Neuronal stem cell (in vitro differentiated cells): Measurements from ENCODE around the gene ZNF714. TPM values are rescaled to one million over a fixed set of nuclear protein-coding genes. Genes with fewer than 3 reads are reported as not detected.

ENCODE experiments used
- DNase-seq: peaks from one replicate; pipeline ENCODE4 v3.0.0-alpha.2; 2013; ENCODE audit warnings: low spot score
- H2AFZ ChIP-seq: one replicate; pipeline ENCODE4 v1.6.1; 2013; ENCODE audit warnings: mild to moderate bottlenecking, low read length, inconsistent platforms
- H2AK5ac ChIP-seq: 2 replicates; pipeline ENCODE4 v1.6.1; 2013; ENCODE audit warnings: low read depth, mild to moderate bottlenecking, inconsistent platforms, low read length, moderate library complexity, mixed read lengths
- H2BK120ac ChIP-seq: 2 replicates; pipeline ENCODE4 v1.6.1; 2013; ENCODE audit warnings: low read depth, mild to moderate bottlenecking, inconsistent platforms, low read length, moderate library complexity, mixed read lengths
- H2BK12ac ChIP-seq: one replicate; pipeline ENCODE4 v1.6.1; 2013; ENCODE audit warnings: low read length, inconsistent platforms
- H2BK15ac ChIP-seq: 2 replicates; pipeline ENCODE4 v1.6.1; 2013; ENCODE audit warnings: mild to moderate bottlenecking, low read length, inconsistent platforms, mixed read lengths
- H2BK5ac ChIP-seq: one replicate; pipeline ENCODE4 v1.6.1; 2013; ENCODE audit warnings: inconsistent platforms, mild to moderate bottlenecking, low read length, moderate library complexity
- H3K14ac ChIP-seq: one replicate; pipeline ENCODE4 v1.6.1; 2013; ENCODE audit warnings: low read length, inconsistent platforms
- H3K18ac ChIP-seq: 2 replicates; pipeline ENCODE4 v1.6.1; 2013; ENCODE audit warnings: low read length, inconsistent platforms
- H3K23ac ChIP-seq: 2 replicates; pipeline ENCODE4 v1.6.1; 2013; ENCODE audit warnings: low read depth, mild to moderate bottlenecking, mixed read lengths, low read length, inconsistent platforms; ENCODE audit not compliant: poor library complexity
- H3K27ac ChIP-seq: replicated peaks from 3 replicates; pipeline ENCODE4 v1.5.1; 2013; ENCODE audit warnings: low read length, inconsistent platforms
- H3K27me3 ChIP-seq, 3 experiments: 2 replicates each; pipeline ENCODE4 v1.6.1; 2013; ENCODE audit warnings: low read length in 3 of 3, mild to moderate bottlenecking in 2 of 3, inconsistent platforms in 1 of 3, low read depth in 1 of 3, mixed read lengths in 1 of 3, moderate library complexity in 1 of 3; ENCODE audit not compliant: control insufficient read depth in 3 of 3, insufficient read depth in 3 of 3
- H3K36me3 ChIP-seq, 2 donors: replicated peaks in 1 of 2; 2 replicates each; pipeline ENCODE4 v1.6.1; 2013; ENCODE audit warnings: low read length in 2 of 2; ENCODE audit not compliant: control insufficient read depth in 2 of 2, insufficient read depth in 2 of 2
- H3K4ac ChIP-seq: 2 replicates; pipeline ENCODE4 v1.6.1; 2013; ENCODE audit warnings: inconsistent platforms, mild to moderate bottlenecking, low read length, moderate library complexity
- H3K4me1 ChIP-seq, 2 donors: 1 replicate in 1 of 2; 2 replicates in 1 of 2; pipeline ENCODE4 v1.6.1; 2013; ENCODE audit warnings: low read length in 2 of 2, low read depth in 1 of 2; ENCODE audit not compliant: control insufficient read depth in 2 of 2, insufficient read depth in 1 of 2
- H3K4me2 ChIP-seq: one replicate; pipeline ENCODE4 v1.6.1; 2013; ENCODE audit warnings: mild to moderate bottlenecking, low read length, inconsistent platforms; ENCODE audit not compliant: insufficient read depth, poor library complexity, severe bottlenecking
- H3K4me3 ChIP-seq, 2 donors: 2 replicates each; pipeline ENCODE4 v1.5.1; 2013; ENCODE audit warnings: low read length in 2 of 2, mild to moderate bottlenecking in 2 of 2, inconsistent platforms in 1 of 2, moderate library complexity in 1 of 2
- H3K79me1 ChIP-seq: one replicate; pipeline ENCODE4 v1.6.1; 2013; ENCODE audit warnings: low read depth, mild to moderate bottlenecking, inconsistent platforms, low read length, moderate library complexity
- H3K9ac ChIP-seq: one replicate; pipeline ENCODE4 v1.6.1; 2013; ENCODE audit warnings: mild to moderate bottlenecking, low read depth, low read length, inconsistent platforms; ENCODE audit not compliant: poor library complexity
- H3K9me3 ChIP-seq, 2 donors: replicated peaks in 1 of 2; 2 replicates each; pipeline versions ENCODE3 to v1.6.1; 2013; ENCODE audit warnings: low read length in 2 of 2, mild to moderate bottlenecking in 2 of 2, inconsistent platforms in 1 of 2, low read depth in 1 of 2, mixed read lengths in 1 of 2, moderate library complexity in 1 of 2; ENCODE audit not compliant: control insufficient read depth in 2 of 2, insufficient read depth in 1 of 2
- H4K8ac ChIP-seq: one replicate; pipeline ENCODE4 v1.6.1; 2013; ENCODE audit warnings: low read depth, mild to moderate bottlenecking, inconsistent platforms, low read length, moderate library complexity
- H4K91ac ChIP-seq: one replicate; pipeline ENCODE4 v1.6.1; 2013; ENCODE audit warnings: low read length, low read depth, mild to moderate bottlenecking, inconsistent platforms; ENCODE audit not compliant: poor library complexity
- WGBS, 2 donors: extraction: QIAGEN DNeasy Blood & Tissue Kit; methylation state at CpG; one replicate each; pipeline ENCODE4 v1.1.7; 2013; ENCODE audit warnings: missing lambda C conversion rate in 2 of 2, mixed read lengths in 1 of 2; ENCODE audit not compliant: insufficient read length in 2 of 2, insufficient replicate concordance in 1 of 2; ENCODE audit errors: extremely low coverage in 2 of 2; 5-methylcytosine and 5-hydroxymethylcytosine counted together
- polyA plus RNA-seq, 2 experiments: library from polyadenylated mRNA; stranded (reverse); fragments of 200-250 nt; gene quantifications; one replicate each; pipeline ENCODE4 v1.2.3, GENCODE V29; 2013

The ZNF714 gene
- polyA plus RNA-seq (2013, experiment 1 of 2): 43.8 TPM
- polyA plus RNA-seq (2013, experiment 2 of 2): 45.5 TPM

GRCh38 chr19:21082011-21082975, at the start of gene ZNF714:
Gene ZNF714 (plus strand): TSS chr19:21082203. CDS start chr19:21098269, 16,066 bp downstream.
- Histone ChIP-seq H3K4me3 (peak within 1 kb of the TSS; percentile 90 to 93), H2AFZ (peak within 1 kb of the TSS; percentile 92), H3K27me3 (no peaks in the 10 kb centered on the region), H2BK120ac (peak within 1 kb of the TSS; percentile 81), H3K4me2 (peak within 1 kb of the TSS; percentile 45), H3K4ac (peak within 1 kb of the TSS; percentile 37), H2BK5ac (peak within 1 kb of the TSS; percentile 39), H3K14ac (peak within 1 kb of the TSS; percentile 38), H3K79me1 (peaks cover 2% of the 10 kb centered on the region), H3K23ac (peak within 1 kb of the TSS; percentile 91), H3K18ac (peak within 1 kb of the TSS; percentile 93), H2BK15ac (no peak within 1 kb of the TSS), H3K27ac (peak within 1 kb of the TSS; percentile 88), H4K8ac (no peak within 1 kb of the TSS), H3K36me3 (peaks cover 0 to 44% of the 10 kb centered on the region in 2 donors), H4K91ac (no peak within 1 kb of the TSS), H3K4me1 (peaks cover 0 to 6% of the 10 kb centered on the region in 2 donors), H2AK5ac (no peak within 1 kb of the TSS), H2BK12ac (peak within 1 kb of the TSS; percentile 73), H3K9ac (peak within 1 kb of the TSS; percentile 81), H3K9me3 (peaks cover 0 to 38% of the 10 kb centered on the region in 2 donors)
- WGBS, 2 donors: no CpG with 5 or more reads among the region's 38 CpGs
- DNase-seq: peak; percentile 95

DNA sequence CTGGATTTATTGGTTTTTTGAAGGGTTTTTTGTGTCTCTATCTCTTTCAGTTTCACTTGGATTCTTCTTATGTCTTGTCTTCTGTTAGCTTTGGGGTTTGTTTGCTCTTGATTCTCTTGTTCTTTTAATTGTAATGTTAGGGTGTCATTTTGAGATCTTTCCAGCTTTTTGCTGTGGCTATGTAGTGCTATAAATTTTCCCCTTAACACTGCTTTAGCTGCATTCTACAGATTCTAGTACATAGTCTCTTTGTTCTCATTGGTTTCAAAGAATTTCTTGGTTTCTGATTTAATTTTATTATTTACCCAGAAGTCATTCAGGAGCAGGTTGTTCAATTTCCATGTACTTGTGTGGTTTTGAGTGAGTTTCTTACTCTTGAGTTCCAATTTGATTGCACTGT, 37.0 kb upstream of the ZNF714 start:
- DNase-seq: no peak
- H3K4ac ChIP-seq: no peak overlapping the region
- H3K27me3 ChIP-seq: no peaks in the 10 kb centered on the region
- H3K18ac ChIP-seq: no peak overlapping the region
- H3K9ac ChIP-seq: no peak overlapping the region
- no peak overlapping the region for H2AFZ ChIP-seq
- no peak overlapping the region for H3K4me3 ChIP-seq
- H3K4me1 ChIP-seq: no peaks in the 10 kb centered on the region
- H3K14ac ChIP-seq: no peak overlapping the region
- no peak overlapping the region for H3K23ac ChIP-seq
- no peak overlapping the region for H3K27ac ChIP-seq
- H4K8ac ChIP-seq: no peak overlapping the region
- no peak overlapping the region for H3K4me2 ChIP-seq
- H2BK5ac ChIP-seq: no peak overlapping the region
- peaks cover 10 to 64% of the 10 kb centered on the region in 2 donors for H3K36me3 ChIP-seq
- H3K9me3 ChIP-seq: peaks cover 4 to 84% of the 10 kb centered on the region in 2 donors
- no peak overlapping the region for H2AK5ac ChIP-seq
- H4K91ac ChIP-seq: no peak overlapping the region
- no peak overlapping the region for H2BK12ac ChIP-seq
- H3K79me1 ChIP-seq: peaks cover 3% of the 10 kb centered on the region
- H2BK15ac ChIP-seq: no peak overlapping the region
- no peak overlapping the region for H2BK120ac ChIP-seq

DNA sequence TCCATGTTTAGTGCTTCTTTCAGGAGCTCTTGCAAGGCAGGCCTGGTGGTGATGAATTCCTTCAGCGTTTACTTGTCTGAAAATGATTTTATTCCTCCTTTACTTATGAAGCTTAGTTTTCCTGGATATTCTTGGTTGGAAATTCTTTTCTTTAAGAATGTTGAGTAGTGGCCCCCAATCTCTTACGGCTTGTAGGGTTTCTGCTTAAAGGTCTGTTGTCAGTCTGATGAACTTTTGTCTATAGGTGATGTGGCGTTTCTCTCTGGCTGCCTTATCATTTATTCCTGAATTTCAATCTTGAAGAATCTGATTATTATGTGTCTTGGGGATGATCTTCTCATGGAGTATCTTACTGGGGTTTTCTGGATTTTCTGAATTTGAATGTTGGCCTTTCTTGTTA, 35.5 kb upstream of the ZNF714 start:
- no peak overlapping the region for H2AK5ac ChIP-seq
- no peak overlapping the region for H2BK15ac ChIP-seq
- DNase-seq: no peak
- H3K4me2 ChIP-seq: no peak overlapping the region
- no peak overlapping the region for H2BK12ac ChIP-seq
- no peaks in the 10 kb centered on the region for H3K27me3 ChIP-seq
- no peak overlapping the region for H2AFZ ChIP-seq
- H3K36me3 ChIP-seq: peaks cover 9 to 58% of the 10 kb centered on the region in 2 donors
- H3K4ac ChIP-seq: no peak overlapping the region
- H4K8ac ChIP-seq: no peak overlapping the region
- H3K18ac ChIP-seq: no peak overlapping the region
- no peak overlapping the region for H3K23ac ChIP-seq
- H3K9ac ChIP-seq: no peak overlapping the region
- no peak overlapping the region for H4K91ac ChIP-seq
- H3K4me1 ChIP-seq: no peaks in the 10 kb centered on the region
- H3K27ac ChIP-seq: no peak overlapping the region
- peaks cover 3% of the 10 kb centered on the region for H3K79me1 ChIP-seq
- no peak overlapping the region for H3K4me3 ChIP-seq
- no peak overlapping the region for H2BK5ac ChIP-seq
- no CpG with 5 or more reads among the region's 3 CpGs for whole genome bisulfite sequencing, 2 donors
- H2BK120ac ChIP-seq: no peak overlapping the region
- H3K9me3 ChIP-seq: peaks cover 4 to 85% of the 10 kb centered on the region in 2 donors
- H3K14ac ChIP-seq: no peak overlapping the region

GRCh38 chr19:21047716-21048115, 34.3 kb upstream of the ZNF714 start:
- Histone ChIP-seq H3K4ac (no peak overlapping the region), H3K4me1 (no peaks in the 10 kb centered on the region), H2BK120ac (no peak overlapping the region), H3K27ac (no peak overlapping the region), H3K9me3 (peaks cover 4 to 84% of the 10 kb centered on the region in 2 donors), H3K4me2 (no peak overlapping the region), H3K14ac (no peak overlapping the region), H3K18ac (no peak overlapping the region), H3K9ac (no peak overlapping the region), H3K23ac (no peak overlapping the region), H3K4me3 (no peak overlapping the region), H4K8ac (no peak overlapping the region), H2AFZ (no peak overlapping the region), H2BK15ac (no peak overlapping the region), H2BK5ac (no peak overlapping the region), H2BK12ac (no peak overlapping the region), H3K27me3 (no peaks in the 10 kb centered on the region), H2AK5ac (no peak overlapping the region), H3K79me1 (peaks cover 3% of the 10 kb centered on the region), H3K36me3 (peaks cover 8 to 56% of the 10 kb centered on the region in 2 donors), H4K91ac (no peak overlapping the region)
- DNase-seq: no peak
- no CpG with 5 or more reads among the region's 2 CpGs for WGBS, 2 donors
